ENCODE measurements around the gene CEP135. TPM values are rescaled to one million over a fixed set of nuclear protein-coding genes. Genes with fewer than 3 reads are reported as not detected.
"Not testable (repeated sequence)": the region's sequence is repeated elsewhere in the genome, so short reads cannot be mapped to it uniquely, and the experiment has no call there.

Gene CEP135
- total and polyA plus RNA-seq, 2 experiments from 2014 or later, result 5.7 to 6.6 TPM

DNA sequence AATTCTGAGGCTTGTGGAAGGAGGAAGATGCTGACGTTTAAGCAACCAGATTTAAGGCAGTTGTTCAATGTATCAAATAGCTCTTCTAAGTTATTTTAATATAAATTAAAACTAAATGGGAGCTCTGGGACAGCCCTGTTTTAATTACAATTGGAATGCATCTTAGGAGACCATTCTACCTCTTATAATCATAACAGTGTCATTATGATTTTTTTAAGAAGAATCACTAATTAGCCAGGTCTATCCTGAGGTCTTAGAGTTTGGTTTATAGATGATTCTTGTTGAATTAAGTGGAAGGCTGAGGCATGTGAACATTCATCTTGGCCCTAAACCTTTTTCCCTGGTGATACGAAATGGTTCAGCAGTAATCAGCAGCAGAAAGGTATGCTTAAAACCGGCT, 113.4 kb downstream of the CEP135 start:
- in situ Hi-C loops (cut with MboI), result no loop called here
- H3K79me2 ChIP-seq (ENCODE audit: insufficient read depth), result no peaks in the 10 kb centered on the region
- 29 to 33% methylated on average over 3 of the region's 3 CpGs for WGBS, 2 experiments (ENCODE audit: low coverage in 1 of 2, low lambda C conversion rate in 2 of 2, missing lambda C conversion rate in 2 of 2)

GRCh38 chr4:56062526-56063145, 113.9 kb downstream of the CEP135 start:
- Histone ChIP-seq H3K27ac (no peak overlapping the region), H3K9ac (no peak overlapping the region), H4K20me1 (ENCODE audit: insufficient read depth) (no peaks in the 10 kb centered on the region), H3K4me1 (ENCODE audit: insufficient read depth) (no peaks in the 10 kb centered on the region), H3K9me3 (ENCODE audit: low read depth) (no peaks in the 10 kb centered on the region), H3K27me3 (replicated peaks; ENCODE audit: insufficient read depth) (no peaks in the 10 kb centered on the region; the same call in 1 of the 2 replicates), H3K9me2 (ENCODE audit: insufficient read depth) (no peaks in the 10 kb centered on the region), H2AFZ (no peak overlapping the region), H3K4me2 (ENCODE audit: unreplicated experiment) (no peak overlapping the region), H3F3A (ENCODE audit: insufficient read depth) (no peaks in the 10 kb centered on the region), H3K79me2 (ENCODE audit: insufficient read depth) (no peaks in the 10 kb centered on the region), H3K36me3 (ENCODE audit: low read depth) (no peaks in the 10 kb centered on the region), H3K4me3 (no peak overlapping the region)
- TF ChIP-seq EZH2 (IDR thresholded peaks at IDR 0.05; ENCODE audit: insufficient read depth, poor library complexity, severe bottlenecking), result no peak
- no peak for TF ChIP-seq EZH2phosphoT487 (IDR thresholded peaks at IDR 0.05; ENCODE audit: insufficient read depth, low read depth)
- DNase-seq, result no peak
- WGBS, 2 experiments (ENCODE audit: low coverage in 1 of 2, low lambda C conversion rate in 2 of 2, missing lambda C conversion rate in 2 of 2), result 23 to 26% methylated on average over 4 of the region's 4 CpGs
- in situ Hi-C loops (cut with MboI), result no loop called here

More for the DNA sequence above, 113.4 kb downstream of the CEP135 start:
- no peaks in the 10 kb centered on the region for H3K36me3 ChIP-seq (ENCODE audit: low read depth)
- H2AFZ ChIP-seq, result no peak overlapping the region
- H4K20me1 ChIP-seq (ENCODE audit: insufficient read depth), result no peaks in the 10 kb centered on the region
- H3K9ac ChIP-seq, result no peak overlapping the region
- H3K9me3 ChIP-seq (ENCODE audit: low read depth), result no peaks in the 10 kb centered on the region
- no peaks in the 10 kb centered on the region for H3K4me1 ChIP-seq (ENCODE audit: insufficient read depth)
- no peaks in the 10 kb centered on the region; the same call in 1 of the 2 replicates for H3K27me3 ChIP-seq (replicated peaks; ENCODE audit: insufficient read depth)
- H3F3A ChIP-seq (ENCODE audit: insufficient read depth), result no peaks in the 10 kb centered on the region
- no peak overlapping the region for H3K27ac ChIP-seq
- no peak overlapping the region for H3K4me3 ChIP-seq
- DNase-seq, result no peak
- TF ChIP-seq EZH2phosphoT487 (IDR thresholded peaks at IDR 0.05; ENCODE audit: insufficient read depth, low read depth), result no peak
- TF ChIP-seq EZH2 (IDR thresholded peaks at IDR 0.05; ENCODE audit: insufficient read depth, poor library complexity, severe bottlenecking), result no peak
- no peaks in the 10 kb centered on the region for H3K9me2 ChIP-seq (ENCODE audit: insufficient read depth)
- no peak overlapping the region for H3K4me2 ChIP-seq (ENCODE audit: unreplicated experiment)

GRCh38 chr4:56066493-56066892, 117.7 kb downstream of the CEP135 start:
- Histone ChIP-seq H3K27ac (no peak overlapping the region), H3K9me2 (ENCODE audit: insufficient read depth) (no peaks in the 10 kb centered on the region), H3K36me3 (ENCODE audit: low read depth) (no peaks in the 10 kb centered on the region), H3K9me3 (ENCODE audit: low read depth) (no peaks in the 10 kb centered on the region), H3K9ac (no peak overlapping the region), H2AFZ (no peak overlapping the region), H3K27me3 (replicated peaks; ENCODE audit: insufficient read depth) (no peaks in the 10 kb centered on the region; the same call in 1 of the 2 replicates), H4K20me1 (ENCODE audit: insufficient read depth) (no peaks in the 10 kb centered on the region), H3F3A (ENCODE audit: insufficient read depth) (no peaks in the 10 kb centered on the region), H3K4me1 (ENCODE audit: insufficient read depth) (no peaks in the 10 kb centered on the region), H3K4me2 (ENCODE audit: unreplicated experiment) (no peak overlapping the region), H3K4me3 (no peak overlapping the region), H3K79me2 (ENCODE audit: insufficient read depth) (no peaks in the 10 kb centered on the region)
- WGBS, 2 experiments (ENCODE audit: low coverage in 1 of 2, low lambda C conversion rate in 2 of 2, missing lambda C conversion rate in 2 of 2), result 22 to 38% methylated on average over 2 of the region's 2 CpGs
- in situ Hi-C loops (cut with MboI), result no loop called here
- no peak for DNase-seq
- TF ChIP-seq EZH2phosphoT487 (IDR thresholded peaks at IDR 0.05; ENCODE audit: insufficient read depth, low read depth) (no peak), EZH2 (IDR thresholded peaks at IDR 0.05; ENCODE audit: insufficient read depth, poor library complexity, severe bottlenecking) (no peak)

GRCh38 chr4:56067826-56068225, 119.1 kb downstream of the CEP135 start:
- Histone ChIP-seq H3K9me2 (ENCODE audit: insufficient read depth) (no peaks in the 10 kb centered on the region), H3K79me2 (ENCODE audit: insufficient read depth) (no peaks in the 10 kb centered on the region), H3K4me2 (ENCODE audit: unreplicated experiment) (no peak overlapping the region), H3K9ac (no peak overlapping the region), H3K36me3 (ENCODE audit: low read depth) (no peaks in the 10 kb centered on the region), H3K4me1 (ENCODE audit: insufficient read depth) (no peaks in the 10 kb centered on the region), H3K9me3 (ENCODE audit: low read depth) (no peaks in the 10 kb centered on the region), H3K27me3 (replicated peaks; ENCODE audit: insufficient read depth) (no peaks in the 10 kb centered on the region), H2AFZ (no peak overlapping the region), H3K4me3 (no peak overlapping the region), H3K27ac (no peak overlapping the region), H4K20me1 (ENCODE audit: insufficient read depth) (no peaks in the 10 kb centered on the region), H3F3A (ENCODE audit: insufficient read depth) (no peaks in the 10 kb centered on the region)
- 49 to 53% methylated on average over 6 of the region's 6 CpGs for WGBS, 2 experiments (ENCODE audit: low coverage in 1 of 2, low lambda C conversion rate in 2 of 2, missing lambda C conversion rate in 2 of 2)
- no peak for DNase-seq
- no peak for TF ChIP-seq EZH2phosphoT487 (IDR thresholded peaks at IDR 0.05; ENCODE audit: insufficient read depth, low read depth)
- TF ChIP-seq EZH2 (IDR thresholded peaks at IDR 0.05; ENCODE audit: insufficient read depth, poor library complexity, severe bottlenecking), result no peak
- in situ Hi-C loops (cut with MboI), result no loop called here

DNA sequence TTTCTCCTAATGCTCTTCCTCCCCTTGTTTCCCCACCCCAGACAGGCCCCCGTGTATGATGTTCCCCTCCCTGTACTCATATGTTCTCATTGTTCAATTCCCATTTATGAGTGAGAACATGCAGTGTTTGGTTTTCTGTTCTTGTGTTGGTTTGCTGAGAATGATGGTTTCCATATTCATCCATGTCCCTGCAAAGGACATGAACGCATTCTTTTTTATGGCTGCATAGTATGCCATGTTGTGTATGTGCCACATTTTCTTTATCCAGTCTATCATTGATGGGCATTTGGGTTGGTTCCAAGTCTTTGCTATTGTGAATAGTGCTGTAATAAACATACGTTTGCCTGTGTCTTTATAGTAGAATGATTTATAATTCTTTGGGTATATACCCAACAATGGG, 124.0 kb downstream of the CEP135 start:
- H3F3A ChIP-seq (ENCODE audit: insufficient read depth); H3K4me3 ChIP-seq; H3K9me2 ChIP-seq (ENCODE audit: insufficient read depth); H4K20me1 ChIP-seq (ENCODE audit: insufficient read depth); H3K9ac ChIP-seq; H3K4me2 ChIP-seq (ENCODE audit: unreplicated experiment); H3K27ac ChIP-seq; H3K79me2 ChIP-seq (ENCODE audit: insufficient read depth); DNase-seq; H3K27me3 ChIP-seq (replicated peaks; ENCODE audit: insufficient read depth); H3K9me3 ChIP-seq (ENCODE audit: low read depth); H3K4me1 ChIP-seq (ENCODE audit: insufficient read depth); in situ Hi-C loops (cut with MboI); H2AFZ ChIP-seq; H3K36me3 ChIP-seq (ENCODE audit: low read depth): not testable (repeated sequence)
- 36 to 37% methylated on average over 3 of the region's 3 CpGs for WGBS, 2 experiments (ENCODE audit: low coverage in 1 of 2, low lambda C conversion rate in 2 of 2, missing lambda C conversion rate in 2 of 2)
